ENCODE results near the gene BZW1. TPM values are rescaled to one million over a fixed set of nuclear protein-coding genes. Genes with fewer than 3 reads are reported as not detected.

BZW1 gene
- 100 to 1,000 TPM; 204 to 317 (median 240) TPM for total RNA-seq

DNA sequence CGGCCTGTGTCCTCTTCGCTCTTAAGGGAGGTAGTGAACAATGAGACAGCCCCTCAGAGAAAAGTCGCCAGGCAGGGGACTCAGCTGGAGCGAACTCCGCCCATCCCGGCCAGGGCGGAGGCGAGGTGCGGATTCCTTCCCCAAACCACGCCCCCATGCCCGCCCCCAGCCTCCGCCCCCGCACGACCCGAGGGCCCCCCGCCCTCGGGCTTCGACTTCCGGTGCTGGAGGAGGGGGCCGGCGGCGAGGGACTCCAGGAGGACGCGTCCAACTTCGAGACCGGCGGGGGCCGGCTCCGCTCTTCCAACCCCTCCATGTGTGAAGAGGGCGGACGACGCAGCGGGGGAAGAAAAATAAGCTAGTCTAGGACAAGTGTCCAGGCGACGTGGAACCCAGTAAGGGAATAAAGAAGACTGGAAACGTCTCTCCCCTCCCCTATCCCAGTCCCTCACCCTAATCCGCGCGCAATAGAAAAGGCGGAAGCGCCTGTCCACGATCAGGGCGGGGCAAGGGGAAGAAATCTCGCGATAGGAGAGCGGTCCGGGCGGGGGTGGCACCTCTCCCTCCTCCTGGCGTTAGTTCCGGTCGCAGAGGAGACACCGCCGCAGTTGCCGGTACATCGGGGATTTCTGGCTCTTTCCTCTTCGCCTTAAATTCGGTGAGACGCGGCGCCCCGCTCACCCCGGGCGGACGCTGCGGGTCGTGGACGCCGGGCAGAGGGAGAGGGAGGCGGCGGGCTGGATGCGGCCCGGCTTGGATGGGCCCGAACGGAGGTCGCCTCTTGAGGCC is at the start of gene BZW1:
Gene BZW1 (plus strand): TSS at position 578 of the 789 bp plus-strand sequence. CDS start 1,308 bp downstream, outside the sequence.
- peak within 1 kb of the TSS; percentile 95 to 99 (median 98) for H3K27ac ChIP-seq
- no peaks in the 10 kb centered on the region for H3K9me3 ChIP-seq
- peak within 1 kb of the TSS; percentile 77 to 98 (median 92) for H3K4me3 ChIP-seq
- in situ Hi-C loops (cut with MboI; ENCODE audit: low sequenced_read_pairs in 4 of 4), result loop anchor here (5.0 to 25.0 kb wide), 4 partner anchors 53 to 99 kb away; partner anchors contain the start of gene CLK1 (in 1 of the 4)
- peaks cover 31 to 34% of the 10 kb centered on the region in 2 donors for H3K4me1 ChIP-seq
- intact Hi-C loops (cut with DNase I; ENCODE audit: low total_unique reads), result loop anchor here (1.0 to 5.0 kb wide), 6 partner anchors 45 to 856 kb away; partner anchors contain the start of genes CFLAR, MAIP1, NIF3L1 and PPIL3
- H3K36me3 ChIP-seq, result peaks cover 0 to 35% of the 10 kb centered on the region in 2 donors
- H3K27me3 ChIP-seq, result no peaks in the 10 kb centered on the region
- TF ChIP-seq POLR2A (IDR thresholded peaks at IDR 0.05) (peak; percentile 95 to 96), CTCF (IDR thresholded peaks at IDR 0.05 in 4 of 5, conservative IDR thresholded peaks at IDR 0.05 in 1 of 5) (no peak)
- DNase-seq (peak; percentile 95), ATAC-seq (peak; percentile 86 to 88)

DNA sequence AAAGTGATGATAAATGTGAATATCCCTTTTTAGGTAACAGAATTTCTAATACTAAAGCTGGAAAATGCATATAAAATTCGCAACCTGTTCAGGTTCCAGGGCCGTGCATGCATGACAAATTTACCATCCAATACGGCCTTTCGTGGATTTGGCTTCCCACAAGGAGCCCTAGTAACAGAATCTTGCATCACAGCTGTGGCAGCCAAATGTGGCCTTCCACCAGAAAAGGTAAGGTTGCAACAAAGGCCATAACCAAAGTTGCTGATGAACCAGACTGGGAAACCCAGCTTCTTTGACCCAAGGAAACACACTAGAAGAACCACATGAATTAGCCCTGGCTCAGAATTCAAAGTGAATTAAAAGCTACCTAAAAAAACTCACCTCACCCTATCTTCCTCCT is 49.6 kb upstream of the BZW1 start:
- intact Hi-C loops (cut with DNase I; ENCODE audit: low total_unique reads), result no loop called here
- in situ Hi-C loops (cut with MboI; ENCODE audit: low sequenced_read_pairs in 4 of 4), result no loop called here

GRCh38 chr2:200763422-200763821 is 48.3 kb upstream of the BZW1 start:
- no peak for ATAC-seq
- in situ Hi-C loops (cut with MboI; ENCODE audit: low sequenced_read_pairs in 4 of 4) (no loop called here), intact Hi-C loops (cut with DNase I; ENCODE audit: low total_unique reads) (no loop called here)
- no peak for DNase-seq
- no peak overlapping the region for H3K27ac ChIP-seq
- H3K36me3 ChIP-seq, result no peaks in the 10 kb centered on the region
- no peak overlapping the region for H3K4me3 ChIP-seq
- H3K9me3 ChIP-seq, result no peaks in the 10 kb centered on the region
- no peaks in the 10 kb centered on the region for H3K27me3 ChIP-seq
- H3K4me1 ChIP-seq, result peaks cover 23 to 24% of the 10 kb centered on the region in 2 donors
- no peak for TF ChIP-seq CTCF (IDR thresholded peaks at IDR 0.05 in 4 of 5, conservative IDR thresholded peaks at IDR 0.05 in 1 of 5)
- no peak for TF ChIP-seq POLR2A (IDR thresholded peaks at IDR 0.05)

More for the DNA sequence above, 49.6 kb upstream of the BZW1 start:
- Histone ChIP-seq H3K4me3 (no peak overlapping the region), H3K27me3 (no peaks in the 10 kb centered on the region), H3K9me3 (no peaks in the 10 kb centered on the region), H3K36me3 (no peaks in the 10 kb centered on the region), H3K27ac (no peak overlapping the region), H3K4me1 (peaks cover 23 to 24% of the 10 kb centered on the region in 2 donors)
- TF ChIP-seq CTCF (IDR thresholded peaks at IDR 0.05 in 4 of 5, conservative IDR thresholded peaks at IDR 0.05 in 1 of 5) (no peak), POLR2A (IDR thresholded peaks at IDR 0.05) (no peak)
- DNase-seq (no peak), ATAC-seq (no peak)

GRCh38 chr2:200765139-200765951 is 46.4 kb upstream of the BZW1 start:
- peak in 1 of 2 donors; percentile 49 for ATAC-seq
- Histone ChIP-seq H3K27me3 (no peaks in the 10 kb centered on the region), H3K36me3 (no peaks in the 10 kb centered on the region), H3K4me3 (no peak overlapping the region), H3K4me1 (peaks cover 19 to 23% of the 10 kb centered on the region in 2 donors), H3K27ac (peak overlapping the region; percentile 75 to 86 (median 82)), H3K9me3 (no peaks in the 10 kb centered on the region)
- intact Hi-C loops (cut with DNase I; ENCODE audit: low total_unique reads), result loop anchor here (2.0 kb wide), 1 partner anchor 53 kb away; no protein-coding TSS in a partner anchor
- in situ Hi-C loops (cut with MboI; ENCODE audit: low sequenced_read_pairs in 4 of 4), result no loop called here
- TF ChIP-seq POLR2A (IDR thresholded peaks at IDR 0.05), result no peak
- TF ChIP-seq CTCF (IDR thresholded peaks at IDR 0.05 in 4 of 5, conservative IDR thresholded peaks at IDR 0.05 in 1 of 5), result no peak
- peak in 1 of 2 donors; percentile 50 for DNase-seq
